ENCODE measurements around the gene QTRT2. TPM values are rescaled to one million over a fixed set of nuclear protein-coding genes. Genes with fewer than 3 reads are reported as not detected.

QTRT2 gene
- total RNA-seq, 1 experiment from 2014 or later: 47.7 TPM

GRCh38 chr3:114020907-114021306 lies 35.6 kb upstream of the QTRT2 start:
- H3K9me2 ChIP-seq (ENCODE audit: insufficient read depth): no peaks in the 10 kb centered on the region
- ChIA-PET RAD21 (ENCODE audit: low non-redundant PET in 1 of 2, low total read pairs in 2 of 2, uncharacterized antibody in 2 of 2, unreplicated experiment in 2 of 2) (no interaction called here), CTCF (no interaction called here), POLR2A (no interaction called here)
- intact Hi-C loops (cut with micrococcal nuclease): no loop called here
- H3K9ac ChIP-seq (ENCODE audit: low read length): no peak overlapping the region
- H3K4me1 ChIP-seq (ENCODE audit: control insufficient read depth in 1 of 2, insufficient read depth in 2 of 2, low read length in 2 of 2): no peaks in the 10 kb centered on the region
- H3K27ac ChIP-seq (ENCODE audit: low read depth, low read length): no peak overlapping the region
- H4K20me1 ChIP-seq (ENCODE audit: insufficient read depth): no peaks in the 10 kb centered on the region
- no peaks in the 10 kb centered on the region for H3K9me3 ChIP-seq (ENCODE audit: control insufficient read depth in 1 of 2, insufficient read depth in 1 of 2, low read depth in 1 of 2, low read length in 2 of 2)
- H3K36me3 ChIP-seq (ENCODE audit: control insufficient read depth in 1 of 2, insufficient read depth in 2 of 2, low read length in 2 of 2): no peaks in the 10 kb centered on the region
- DNase-seq (ENCODE audit: low read depth, low spot score) (no peak), ATAC-seq (no peak)
- no TSS peak for BruUV-seq (replicated peaks)
- no peak overlapping the region for H3K4me2 ChIP-seq (ENCODE audit: low read length)
- no peaks in the 10 kb centered on the region for H3K27me3 ChIP-seq (ENCODE audit: insufficient read depth, low read length)
- no peak overlapping the region for H2AFZ ChIP-seq (ENCODE audit: low read depth, low read length, poor library complexity, severe bottlenecking)
- H3K79me2 ChIP-seq (ENCODE audit: insufficient read depth, low read length): no peaks in the 10 kb centered on the region
- H3K4me3 ChIP-seq (replicated peaks in 1 of 2; ENCODE audit: low read depth in 1 of 2, low read length in 2 of 2): no peak overlapping the region
- TF ChIP-seq EZH2 (IDR thresholded peaks at IDR 0.05): no peak
- no peak for TF ChIP-seq POLR2A (IDR thresholded peaks at IDR 0.05; ENCODE audit: borderline replicate concordance, extremely low read depth, insufficient read depth, insufficient read length)
- no peak for TF ChIP-seq MAX (IDR thresholded peaks at IDR 0.05)
- no peak for TF ChIP-seq ZFX (IDR thresholded peaks at IDR 0.05)
- TF ChIP-seq TCF7L2 (IDR thresholded peaks at IDR 0.05; ENCODE audit: borderline replicate concordance, extremely low read depth, insufficient read depth, insufficient read length): no peak
- no peak for TF ChIP-seq RAD21 (IDR thresholded peaks at IDR 0.05; ENCODE audit: low read depth)
- TF ChIP-seq SP1 (IDR thresholded peaks at IDR 0.05; ENCODE audit: low read depth): no peak
- no peak for TF ChIP-seq CBX3 (IDR thresholded peaks at IDR 0.05; ENCODE audit: low read depth)
- no peak for TF ChIP-seq CTCF (IDR thresholded peaks at IDR 0.05 in 2 of 3, conservative IDR thresholded peaks at IDR 0.05 in 1 of 3; ENCODE audit: borderline replicate concordance in 1 of 3, insufficient read depth in 1 of 3, low read depth in 2 of 3, low read length in 2 of 3)
- no peak for TF ChIP-seq YY1 (IDR thresholded peaks at IDR 0.05; ENCODE audit: extremely low read depth, insufficient replicate concordance, low read depth, low read length)
- TF ChIP-seq EGR1 (IDR thresholded peaks at IDR 0.05; ENCODE audit: low read depth): no peak
- no peak for TF ChIP-seq EZH2phosphoT487 (IDR thresholded peaks at IDR 0.05; ENCODE audit: borderline replicate concordance)
- TF ChIP-seq ZNF274 (IDR thresholded peaks at IDR 0.05; ENCODE audit: low read depth, low read length): no peak
- TF ChIP-seq CEBPB (IDR thresholded peaks at IDR 0.05; ENCODE audit: low read depth): no peak
- no peak for TF ChIP-seq ATF3 (IDR thresholded peaks at IDR 0.05)
- TF ChIP-seq JUND (IDR thresholded peaks at IDR 0.05): no peak
- TF ChIP-seq FOSL1 (IDR thresholded peaks at IDR 0.05; ENCODE audit: low read depth): no peak
